HepG2 (cell line): Measurements from ENCODE around the gene DENND5B. TPM values are rescaled to one million over a fixed set of nuclear protein-coding genes. Genes with fewer than 3 reads are reported as not detected.
A peak's percentile ranks its signal among the peaks of the same experiment; 100 is the strongest.

Experiments used
- ATAC-seq: fragments of 200-7000 bp; cut with Tn5 transposase; 3 replicates; pipeline ENCODE4 v1.9.1; 2020; ENCODE audit warnings: mild to moderate bottlenecking, moderate library complexity
- BruUV-seq: library from RNA; stranded (reverse); fragments of 400-500 nt; replicated peaks from 2 replicates; lab custom pipeline; 2021; lab: Mats Ljungman, UMichigan
- CTCF ChIA-PET: fragments of 300-600 bp; formaldehyde crosslinking; extraction: SDS; loops from one replicate; lab custom pipeline; 2021; ENCODE audit warnings: low total read pairs, inconsistent platforms, low intra/inter-chr PET ratio; lab: Yijun Ruan, JAX
- POLR2A ChIA-PET: fragments of 350-600 bp; sonication (Branson Sonifier 250); formaldehyde crosslinking; loops from one replicate; lab custom pipeline; 2020; ENCODE audit warnings: antibody characterized with exemption, inconsistent platforms; lab: Yijun Ruan, JAX
- DNase-seq: peaks from one replicate; pipeline ENCODE4 v3.0.0-alpha.2; 2015; ENCODE audit warnings: low spot score
- FAIRE-seq: peaks from 3 replicates; lab custom pipeline; 2011; peaks lifted over from hg19 to GRCh38; lab: Jason Lieb, UNC
- H2AFZ ChIP-seq: one replicate; pipeline ENCODE4 v1.6.1; 2011; ENCODE audit warnings: low read length, inconsistent platforms
- H3K27ac ChIP-seq: fragments of 300-600 bp; 3 replicates; pipeline ENCODE4 v1.8.0; 2011; ENCODE audit warnings: mixed run types, mild to moderate bottlenecking, mixed read lengths, low read length, inconsistent platforms; ENCODE audit not compliant: insufficient read depth; ENCODE audit errors: extremely low read length
- H3K27me3 ChIP-seq, 2 experiments: fragments of 200-600 bp in 1 of 2; 2 replicates in 1 of 2; 3 replicates in 1 of 2; pipeline versions ENCODE4 v1.6.0 to v1.8.0; 2011; ENCODE audit warnings: low read length in 2 of 2, mild to moderate bottlenecking in 2 of 2, moderate library complexity in 2 of 2, inconsistent platforms in 1 of 2; ENCODE audit not compliant: insufficient read depth in 2 of 2, control insufficient read depth in 1 of 2
- H3K36me3 ChIP-seq, 2 experiments: fragments of 200-600 bp in 1 of 2; replicated peaks in 1 of 2; 2 replicates in 1 of 2; 3 replicates in 1 of 2; pipeline versions ENCODE4 v1.5.1 to v1.8.0; 2011; ENCODE audit warnings: low read length in 2 of 2, inconsistent platforms in 1 of 2; ENCODE audit not compliant: insufficient read depth in 2 of 2, control insufficient read depth in 1 of 2
- H3K4me1 ChIP-seq: 2 replicates; pipeline ENCODE4 v1.5.1; 2012; ENCODE audit warnings: low read length, inconsistent platforms; ENCODE audit not compliant: insufficient read depth
- H3K4me2 ChIP-seq: 2 replicates; pipeline ENCODE4 v1.6.0; 2011; ENCODE audit warnings: low read depth, low read length, inconsistent platforms
- H3K4me3 ChIP-seq, 3 experiments: fragments of 200-600 bp in 1 of 3; sonication (generic), shearing (Covaris generic) in 1 of 3; replicated peaks in 1 of 3; 2 replicates each; pipeline ENCODE4 v1.5.1; 2011 to 2016; ENCODE audit warnings: low read length in 3 of 3, inconsistent platforms in 2 of 3, low read depth in 2 of 3, mild to moderate bottlenecking in 2 of 3, control low read depth in 1 of 3, mixed read lengths in 1 of 3; ENCODE audit not compliant: insufficient read depth in 1 of 3
- H3K79me2 ChIP-seq: one replicate; pipeline ENCODE4 v1.6.1; 2011; ENCODE audit warnings: low read length, inconsistent platforms; ENCODE audit not compliant: insufficient read depth
- H3K9ac ChIP-seq: 2 replicates; pipeline ENCODE4 v1.6.0; 2011; ENCODE audit warnings: mild to moderate bottlenecking, low read depth, low read length, inconsistent platforms; ENCODE audit not compliant: insufficient read depth
- H3K9me3 ChIP-seq: 2 replicates; pipeline ENCODE4 v1.5.1; 2012; ENCODE audit warnings: mild to moderate bottlenecking, low read length
- H4K20me1 ChIP-seq: 2 replicates; pipeline ENCODE4 v1.6.0; 2011; ENCODE audit warnings: inconsistent platforms, mild to moderate bottlenecking, low read length, moderate library complexity; ENCODE audit not compliant: insufficient read depth
- DDIT3 ChIP-seq: sonication (generic); formaldehyde crosslinking; IDR thresholded peaks from 2 replicates; pipeline ENCODE4 v1.4.0; 2020; ENCODE audit warnings: mild to moderate bottlenecking, missing genetic modification reagents
- FOXA1 ChIP-seq, 2 experiments: fragments of 450-650 bp in 1 of 2; sonication (generic) in 1 of 2; formaldehyde crosslinking in 1 of 2; IDR thresholded peaks; 2 replicates each; pipeline versions ENCODE4 v1.4.0 to v1.6.1; 2016 to 2020; ENCODE audit warnings: missing genetic modification reagents in 1 of 2
- GATAD1 ChIP-seq: IDR thresholded peaks from 2 replicates; pipeline ENCODE4 v1.6.1; 2016; ENCODE audit warnings: missing genetic modification reagents, missing compliant biosample characterization
- KAT7 ChIP-seq: IDR thresholded peaks from 2 replicates; pipeline ENCODE4 v1.6.1; 2018; ENCODE audit warnings: borderline replicate concordance, missing compliant biosample characterization
- KMT2B ChIP-seq: IDR thresholded peaks from 2 replicates; pipeline ENCODE4 v1.6.1; 2016; ENCODE audit warnings: missing genetic modification reagents, missing compliant biosample characterization
- NFE2 ChIP-seq: sonication (generic); formaldehyde crosslinking; IDR thresholded peaks from 2 replicates; pipeline ENCODE4 v1.4.0; 2020; ENCODE audit warnings: missing genetic modification reagents
- PATZ1 ChIP-seq: sonication (generic); formaldehyde crosslinking; IDR thresholded peaks from 2 replicates; pipeline ENCODE4 v1.4.0; 2020; ENCODE audit warnings: missing genetic modification reagents
- SIX1 ChIP-seq: sonication (generic); formaldehyde crosslinking; IDR thresholded peaks from 2 replicates; pipeline ENCODE4 v1.4.0; 2020; ENCODE audit warnings: missing genetic modification reagents, borderline replicate concordance
- SMAD9 ChIP-seq: sonication (generic); formaldehyde crosslinking; IDR thresholded peaks from 2 replicates; pipeline ENCODE4 v1.5.1; 2020; ENCODE audit warnings: mild to moderate bottlenecking, missing genetic modification reagents
- SNAPC5 ChIP-seq: sonication (generic); formaldehyde crosslinking; IDR thresholded peaks from 2 replicates; pipeline ENCODE4 v1.8.1; 2023; ENCODE audit warnings: mild to moderate bottlenecking, missing genetic modification reagents, borderline replicate concordance
- SOX13 ChIP-seq, 3 experiments: fragments of 450-650 bp in 1 of 3; sonication (generic) in 1 of 3; formaldehyde crosslinking in 1 of 3; IDR thresholded peaks in 2 of 3; conservative IDR thresholded peaks in 1 of 3; 2 replicates each; pipeline versions ENCODE4 v1.5.0 to v1.6.1; 2016 to 2020; ENCODE audit warnings: antibody characterized with exemption in 1 of 3, mild to moderate bottlenecking in 1 of 3, missing compliant biosample characterization in 1 of 3, missing genetic modification reagents in 1 of 3, moderate library complexity in 1 of 3
- STAT6 ChIP-seq: sonication (generic); formaldehyde crosslinking; IDR thresholded peaks from 2 replicates; pipeline ENCODE4 v1.4.0; 2020; ENCODE audit warnings: missing genetic modification reagents, mild to moderate bottlenecking, borderline replicate concordance
- ZFP37 ChIP-seq: sonication (generic); formaldehyde crosslinking; IDR thresholded peaks from 2 replicates; pipeline ENCODE4 v1.4.0; 2020; ENCODE audit warnings: missing genetic modification reagents, borderline replicate concordance
- ZKSCAN5 ChIP-seq: sonication (generic); formaldehyde crosslinking; IDR thresholded peaks from 2 replicates; pipeline ENCODE4 v1.5.1; 2020; ENCODE audit warnings: mild to moderate bottlenecking, missing genetic modification reagents
- ZNF326 ChIP-seq: sonication (generic); formaldehyde crosslinking; IDR thresholded peaks from 2 replicates; pipeline ENCODE4 v1.4.0; 2020; ENCODE audit warnings: missing genetic modification reagents, borderline replicate concordance
- ZNF331 ChIP-seq: sonication (generic); formaldehyde crosslinking; IDR thresholded peaks from 2 replicates; pipeline ENCODE4 v1.4.0; 2020; ENCODE audit warnings: missing genetic modification reagents
- ZNF335 ChIP-seq: sonication (generic); formaldehyde crosslinking; IDR thresholded peaks from 2 replicates; pipeline ENCODE4 v1.4.0; 2020; ENCODE audit warnings: missing genetic modification reagents
- ZNF556 ChIP-seq: sonication (generic); formaldehyde crosslinking; IDR thresholded peaks from 2 replicates; pipeline ENCODE4 v1.4.0; 2020; ENCODE audit warnings: mild to moderate bottlenecking, missing genetic modification reagents, borderline replicate concordance
- ZNF740 ChIP-seq: sonication (generic); formaldehyde crosslinking; IDR thresholded peaks from 2 replicates; pipeline ENCODE4 v1.4.0; 2020; ENCODE audit warnings: missing genetic modification reagents
- WGBS: methylation state at CpG from one replicate; pipeline ENCODE4 v1.1.6; 2017; ENCODE audit warnings: low lambda C conversion rate; 5-methylcytosine and 5-hydroxymethylcytosine counted together
- in situ Hi-C: cut with HindIII; loops from 2 replicates; pipeline ENCODE4 v1.10.0; 2017; ENCODE audit warnings: low pct_unique_long_range_greater_than_20kb; ENCODE audit not compliant: extremely low pct_ligation_motif_present
- intact Hi-C: fragments of 100-400 bp; cut with micrococcal nuclease; formaldehyde crosslinking; loops from one replicate; pipeline ENCODE4 v1.10.0; 2022; ENCODE audit not compliant: unreplicated experiment
- polyA plus RNA-seq, 8 experiments: library from polyadenylated mRNA; depleted of rRNA in 3 of 8; stranded (reverse) in 7 of 8; unstranded in 1 of 8; fragments of >200 nt; fragmentation: Illumina TruSeq in 4 of 8; extraction: Trizol in 4 of 8; gene quantifications; 2 replicates each; pipeline versions ENCODE4 v1.2.1 to v1.2.3, GENCODE V29; 2011 to 2016; ENCODE audit warnings: low read depth in 4 of 8, missing spikeins in 1 of 8, mixed read lengths in 1 of 8; ENCODE audit not compliant: insufficient read depth in 1 of 8
- total RNA-seq, 5 experiments: library from RNA; depleted of rRNA; stranded (reverse); fragments of >200 nt; fragmentation: Illumina TruSeq; extraction: Trizol; gene quantifications; 2 replicates each; pipeline ENCODE4 v1.2.3, GENCODE V29; 2016; ENCODE audit warnings: low read depth in 1 of 5

DENND5B gene
- total and polyA plus RNA-seq, 2 of the 13 experiments (the other 11 are each of a cell fraction or from before 2014, with no cell fraction given) = 14.7 to 18.7 TPM

GRCh38 chr12:31591380-31591901 is 505 bp upstream of the DENND5B start:
- peaks cover 31% of the 10 kb centered on the region for H3K4me1 ChIP-seq
- peak overlapping the region; percentile 96 for H3K4me2 ChIP-seq
- 0% methylated on average over 15 of the region's 16 CpGs for WGBS
- CTCF ChIA-PET = no interaction called here
- peaks cover 4% of the 10 kb centered on the region; the same call in 1 of the 2 replicates for H4K20me1 ChIP-seq
- no peaks in the 10 kb centered on the region for H3K9me3 ChIP-seq
- H3K79me2 ChIP-seq = peaks cover 33% of the 10 kb centered on the region
- peak overlapping the region; percentile 86 to 95 (median 89) for H3K4me3 ChIP-seq
- H3K9ac ChIP-seq = peak overlapping the region; percentile 71
- BruUV-seq = no TSS peak
- H3K36me3 ChIP-seq = no peaks in the 10 kb centered on the region
- ATAC-seq = peak; percentile 7
- in situ Hi-C loops = no loop called here
- POLR2A ChIA-PET = interaction anchor here (0.9 to 2.0 kb wide), 3 partner anchors 155 to 265 kb away, joined by 3 to 7 read pairs (median 4); partner anchors contain the start of gene SINHCAF
- H2AFZ ChIP-seq = peak overlapping the region; percentile 66
- H3K27me3 ChIP-seq = no peaks in the 10 kb centered on the region
- no peak for DNase-seq
- FAIRE-seq = peak; percentile 49
- intact Hi-C loops = no loop called here
- peak overlapping the region; percentile 71 for H3K27ac ChIP-seq
- TF ChIP-seq SMAD9 (CRISPR knock-in tag) (no peak), ZKSCAN5 (CRISPR knock-in tag) (no peak), ZNF331 (no peak), DDIT3 (CRISPR knock-in tag) (no peak), SIX1 (CRISPR knock-in tag) (no peak), KAT7 (CRISPR knock-in tag) (no peak), ZNF335 (no peak), ZNF556 (CRISPR knock-in tag) (0 out of 2 replicates have a peak, but pooled peaks have one; percentile 62), PATZ1 (CRISPR knock-in tag) (no peak), FOXA1 (IDR thresholded peaks at IDR 0.05) (no peak), FOXA1 (CRISPR knock-in tag; IDR thresholded peaks at IDR 0.05) (0 out of 2 replicates have a peak, but pooled peaks have one; percentile 42), KMT2B (CRISPR knock-in tag) (0 out of 2 replicates have a peak, but pooled peaks have one; percentile 42), ZNF326 (CRISPR knock-in tag) (no peak), ZNF740 (CRISPR knock-in tag) (no peak), NFE2 (no peak), ZFP37 (no peak), GATAD1 (CRISPR knock-in tag) (no peak), SNAPC5 (CRISPR knock-in tag) (no peak), SOX13 (IDR thresholded peaks at IDR 0.05) (no peak), SOX13 (CRISPR knock-in tag; conservative IDR thresholded peaks at IDR 0.05 in 1 of 2, IDR thresholded peaks at IDR 0.05 in 1 of 2) (no peak), STAT6 (CRISPR knock-in tag) (no peak)
